Smooth muscle cell (in vitro differentiated cells): ENCODE results near the gene GSTCD. TPM values are rescaled to one million over a fixed set of nuclear protein-coding genes. Genes with fewer than 3 reads are reported as not detected.
"Not testable (repeated sequence)": the region's sequence is repeated elsewhere in the genome, so short reads cannot be mapped to it uniquely, and the experiment has no call there.

Experiments
- DNase-seq: peaks from one replicate; lab custom pipeline; 2025; ENCODE audit not compliant: unreplicated experiment; lab: John Stamatoyannopoulos, UW
- H2AFZ ChIP-seq: fragments of 200-600 bp; sonication (generic); 2 replicates; pipeline ENCODE4 v1.6.0; 2016; ENCODE audit warnings: antibody characterized with exemption, low read depth, mild to moderate bottlenecking
- H3F3A ChIP-seq: fragments of 200-600 bp; sonication (generic); 2 replicates; pipeline ENCODE4 v1.6.0; 2017; ENCODE audit warnings: antibody characterized with exemption, low read depth
- H3K27ac ChIP-seq: fragments of 200-600 bp; sonication (generic); 2 replicates; pipeline ENCODE4 v1.5.1; 2016; ENCODE audit warnings: low read depth, mild to moderate bottlenecking
- H3K27me3 ChIP-seq: fragments of 200-600 bp; sonication (generic); 2 replicates; pipeline ENCODE4 v1.6.1; 2016; ENCODE audit warnings: low read depth, mild to moderate bottlenecking
- H3K36me3 ChIP-seq: fragments of 200-600 bp; sonication (generic); 2 replicates; pipeline ENCODE4 v1.5.1; 2016; ENCODE audit warnings: low read depth
- H3K4me1 ChIP-seq: fragments of 200-600 bp; sonication (generic); 2 replicates; pipeline ENCODE4 v1.5.1; 2016; ENCODE audit warnings: low read depth
- H3K4me2 ChIP-seq: fragments of 200-600 bp; sonication (generic); 2 replicates; pipeline ENCODE4 v1.6.0; 2016; ENCODE audit warnings: mild to moderate bottlenecking
- H3K4me3 ChIP-seq: fragments of 200-600 bp; sonication (generic); 2 replicates; pipeline ENCODE4 v1.5.1; 2016; ENCODE audit warnings: mild to moderate bottlenecking
- H3K79me2 ChIP-seq: fragments of 200-600 bp; sonication (generic); 2 replicates; pipeline ENCODE4 v1.6.0; 2016; ENCODE audit warnings: low read depth, mild to moderate bottlenecking
- H3K9ac ChIP-seq: fragments of 200-600 bp; sonication (generic); 2 replicates; pipeline ENCODE4 v1.6.0; 2016; ENCODE audit warnings: low read depth
- H3K9me3 ChIP-seq: fragments of 200-600 bp; sonication (generic); replicated peaks from 2 replicates; pipeline ENCODE4 v1.5.1; 2016; ENCODE audit warnings: low read depth
- H4K20me1 ChIP-seq: fragments of 200-600 bp; sonication (generic); 2 replicates; pipeline ENCODE4 v1.6.0; 2016; ENCODE audit warnings: low read depth
- CTCF ChIP-seq: fragments of 200-600 bp; sonication (generic); IDR thresholded peaks from 2 replicates; pipeline ENCODE4 v1.5.1; 2017; ENCODE audit warnings: borderline replicate concordance, mild to moderate bottlenecking, antibody characterized with exemption; ENCODE audit not compliant: insufficient read depth, poor library complexity, severe bottlenecking
- WGBS: methylation state at CpG from one replicate; pipeline ENCODE4 v1.1.7; 2016; ENCODE audit warnings: low lambda C conversion rate; 5-methylcytosine and 5-hydroxymethylcytosine counted together
- polyA plus RNA-seq: library from polyadenylated mRNA; unstranded; fragments of >200 nt; fragmentation: Nextera tagmentation; extraction: Ambion mirVana; gene quantifications from 2 replicates; pipeline ENCODE4 v1.2.1, GENCODE V29; 2016
- total RNA-seq: library from RNA; depleted of rRNA; stranded (reverse); fragments of >200 nt; gene quantifications from 2 replicates; pipeline ENCODE4 v1.2.3, GENCODE V29; 2014

Gene GSTCD
- total and polyA plus RNA-seq, 2 experiments from 2014 or later: 5.6 to 10.5 TPM

GRCh38 chr4:105843941-105844340 lies 135.4 kb downstream of the GSTCD start:
- H3K4me1 ChIP-seq: no peaks in the 10 kb centered on the region
- WGBS: 95% methylated on average over 2 of the region's 2 CpGs
- no peak for TF ChIP-seq CTCF
- no peaks in the 10 kb centered on the region for H3K36me3 ChIP-seq
- H3K4me2 ChIP-seq: no peak overlapping the region
- H3K9me3 ChIP-seq: no peaks in the 10 kb centered on the region
- no peaks in the 10 kb centered on the region for H4K20me1 ChIP-seq
- no peaks in the 10 kb centered on the region for H3K27me3 ChIP-seq
- H3K79me2 ChIP-seq: no peaks in the 10 kb centered on the region
- H3F3A ChIP-seq: no peaks in the 10 kb centered on the region
- H3K27ac ChIP-seq: no peak overlapping the region
- H3K9ac ChIP-seq: no peak overlapping the region
- H2AFZ ChIP-seq: no peak overlapping the region
- DNase-seq: no peak
- H3K4me3 ChIP-seq: no peak overlapping the region

- Histone ChIP-seq H2AFZ (no peak overlapping the region), H3K9me3 (no peaks in the 10 kb centered on the region), H3K79me2 (no peaks in the 10 kb centered on the region), H3K27ac (no peak overlapping the region), H3K4me3 (no peak overlapping the region), H3K9ac (no peak overlapping the region), H3K27me3 (no peaks in the 10 kb centered on the region), H3K4me1 (no peaks in the 10 kb centered on the region), H3F3A (no peaks in the 10 kb centered on the region), H3K36me3 (no peaks in the 10 kb centered on the region), H3K4me2 (no peak overlapping the region), H4K20me1 (no peaks in the 10 kb centered on the region)
- WGBS: 90% methylated on average over 3 of the region's 3 CpGs
- TF ChIP-seq CTCF: no peak
- DNase-seq: no peak
Observed at GRCh38 chr4:105845559-105845958, 137.0 kb downstream of the GSTCD start.

GRCh38 chr4:105848359-105848758 lies 139.8 kb downstream of the GSTCD start:
- H3K4me1 ChIP-seq, H3K27ac ChIP-seq, H3K27me3 ChIP-seq, H3K9ac ChIP-seq, H3K79me2 ChIP-seq, H4K20me1 ChIP-seq, H3K4me2 ChIP-seq, H3K9me3 ChIP-seq, H3K36me3 ChIP-seq, H3K4me3 ChIP-seq, H3F3A ChIP-seq, H2AFZ ChIP-seq, DNase-seq: not testable (repeated sequence)
- 94% methylated on average over 6 of the region's 6 CpGs for WGBS

- no peaks in the 10 kb centered on the region for H3K4me1 ChIP-seq
- TF ChIP-seq CTCF: no peak
- no peak overlapping the region for H3K4me2 ChIP-seq
Observed at GRCh38 chr4:105851196-105851595, 142.6 kb downstream of the GSTCD start.

GRCh38 chr4:105852230-105852629 lies 143.6 kb downstream of the GSTCD start:
- H3K9ac ChIP-seq, H3F3A ChIP-seq, H3K4me1 ChIP-seq, H3K27me3 ChIP-seq, DNase-seq, H3K79me2 ChIP-seq, H3K4me3 ChIP-seq, H3K4me2 ChIP-seq, H3K27ac ChIP-seq, H4K20me1 ChIP-seq, H3K36me3 ChIP-seq, H2AFZ ChIP-seq: not testable (repeated sequence)
- 100% methylated on average over 2 of the region's 2 CpGs for WGBS
- peaks cover 10% of the 10 kb centered on the region for H3K9me3 ChIP-seq

More at GRCh38 chr4:105851196-105851595, 142.6 kb downstream of the GSTCD start:
- Histone ChIP-seq H3K27ac (no peak overlapping the region), H3F3A (no peaks in the 10 kb centered on the region), H3K9me3 (peaks cover 6% of the 10 kb centered on the region), H3K36me3 (no peaks in the 10 kb centered on the region), H2AFZ (no peak overlapping the region), H3K9ac (no peak overlapping the region), H3K4me3 (no peak overlapping the region), H3K27me3 (no peaks in the 10 kb centered on the region), H3K79me2 (no peaks in the 10 kb centered on the region), H4K20me1 (no peaks in the 10 kb centered on the region)
- WGBS: 96% methylated on average over 3 of the region's 3 CpGs
- no peak for DNase-seq
